B cell (primary cell): ENCODE results near the gene DRC7. TPM values are rescaled to one million over a fixed set of nuclear protein-coding genes. Genes with fewer than 3 reads are reported as not detected.

Source experiments
- ATAC-seq: fragments of 200-7000 bp; cut with Tn5 transposase; one replicate; pipeline ENCODE4 v1.10.0; 2021; ENCODE audit warnings: low read depth, mild to moderate bottlenecking, moderate number of reproducible peaks, moderate library complexity
- CTCF ChIA-PET: fragments of 350-600 bp; sonication (Branson Sonifier 250); formaldehyde crosslinking; loops from one replicate; lab custom pipeline; 2021; ENCODE audit warnings: antibody characterized with exemption, inconsistent platforms; lab: Charles Lee
- POLR2A ChIA-PET: fragments of 350-600 bp; sonication (Branson Sonifier 250); formaldehyde crosslinking; loops from one replicate; lab custom pipeline; 2021; ENCODE audit warnings: antibody characterized with exemption; lab: Charles Lee
- DNase-seq: peaks from one replicate; pipeline ENCODE4 v3.0.0; 2013
- H2AFZ ChIP-seq: 2 replicates; pipeline ENCODE4 v1.6.1; 2012; ENCODE audit warnings: mild to moderate bottlenecking, low read depth, low read length; ENCODE audit not compliant: insufficient read depth, poor library complexity, severe bottlenecking
- H3K27ac ChIP-seq, 2 donors: 1 replicate in 1 of 2; 2 replicates in 1 of 2; pipeline ENCODE4 v1.5.1; 2012 to 2013; ENCODE audit warnings: low read length in 2 of 2, mild to moderate bottlenecking in 2 of 2, moderate library complexity in 1 of 2
- H3K27me3 ChIP-seq, 4 experiments: fragments of 200-600 bp in 1 of 4; sonication (generic) in 1 of 4; replicated peaks in 1 of 4; 1 replicate in 2 of 4; 2 replicates in 2 of 4; pipeline versions ENCODE4 v1.6.1 to v1.7.0; 2013 to 2016; ENCODE audit warnings: low read length in 3 of 4, mild to moderate bottlenecking in 2 of 4, mixed read lengths in 1 of 4, moderate library complexity in 1 of 4; ENCODE audit not compliant: insufficient read depth in 4 of 4, control insufficient read depth in 3 of 4; ENCODE audit errors: control extremely low read depth in 1 of 4
- H3K36me3 ChIP-seq, 2 experiments: replicated peaks in 1 of 2; 1 replicate in 1 of 2; 2 replicates in 1 of 2; pipeline versions ENCODE4 v1.6.1 to v1.7.1; 2013; ENCODE audit warnings: low read length in 1 of 2; ENCODE audit not compliant: insufficient read depth in 2 of 2, control insufficient read depth in 1 of 2; ENCODE audit errors: control extremely low read depth in 1 of 2, extremely low read depth in 1 of 2
- H3K4me1 ChIP-seq, 2 donors: fragments of 200-600 bp in 1 of 2; sonication (generic) in 1 of 2; 1 replicate in 1 of 2; 2 replicates in 1 of 2; pipeline versions ENCODE4 v1.5.1 to v1.6.1; 2013 to 2017; ENCODE audit warnings: low read length in 2 of 2; ENCODE audit not compliant: control insufficient read depth in 2 of 2, insufficient read depth in 2 of 2
- H3K4me2 ChIP-seq: replicated peaks from 2 replicates; pipeline ENCODE3; 2012; ENCODE audit warnings: mild to moderate bottlenecking, low read depth, low read length; ENCODE audit not compliant: poor library complexity, severe bottlenecking
- H3K4me3 ChIP-seq, 5 experiments: fragments of 200-600 bp in 1 of 5; sonication (generic) in 1 of 5; 1 replicate in 3 of 5; 2 replicates in 2 of 5; pipeline versions ENCODE4 v1.5.1 to v1.7.0; 2011 to 2016; ENCODE audit warnings: low read length in 4 of 5, mild to moderate bottlenecking in 4 of 5, low read depth in 2 of 5, control low read depth in 1 of 5, moderate library complexity in 1 of 5; ENCODE audit not compliant: insufficient read depth in 1 of 5; ENCODE audit errors: control extremely low read depth in 1 of 5, extremely low read depth in 1 of 5
- H3K79me2 ChIP-seq: fragments of 200-600 bp; sonication (generic); one replicate; pipeline ENCODE4 v1.6.0; 2016; ENCODE audit warnings: low read length; ENCODE audit not compliant: control insufficient read depth, insufficient read depth
- H3K9ac ChIP-seq: fragments of 200-600 bp; sonication (generic); 2 replicates; pipeline ENCODE4 v1.6.1; 2017; ENCODE audit warnings: mild to moderate bottlenecking, low read length, moderate library complexity
- H3K9me3 ChIP-seq, 3 donors: one replicate each; pipeline versions ENCODE4 v1.6.1 to v1.7.1; 2013; ENCODE audit warnings: low read length in 2 of 3; ENCODE audit not compliant: control insufficient read depth in 2 of 3, insufficient read depth in 1 of 3; ENCODE audit errors: control extremely low read depth in 1 of 3
- H4K20me1 ChIP-seq: 2 replicates; pipeline ENCODE4 v1.6.0; 2012; ENCODE audit warnings: mild to moderate bottlenecking, low read length; ENCODE audit not compliant: insufficient read depth, control insufficient read depth, poor library complexity, severe bottlenecking
- H3K27ac Mint-ChIP-seq: one replicate; pipeline ENCODE4 v1.8.0; 2021; ENCODE audit warnings: mixed read lengths
- H3K27me3 Mint-ChIP-seq: one replicate; pipeline ENCODE4 v1.8.0; 2021; ENCODE audit warnings: mixed read lengths
- H3K4me1 Mint-ChIP-seq: one replicate; pipeline ENCODE4 v1.8.0; 2021; ENCODE audit warnings: mixed read lengths
- H3K4me3 Mint-ChIP-seq: one replicate; pipeline ENCODE4 v1.8.0; 2021; ENCODE audit warnings: mixed read lengths
- H3K9me3 Mint-ChIP-seq: one replicate; pipeline ENCODE4 v1.8.0; 2022; ENCODE audit warnings: mixed read lengths; ENCODE audit not compliant: insufficient read depth
- CTCF ChIP-seq: fragments of 200-600 bp; IDR thresholded peaks from one replicate; pipeline ENCODE4 v1.8.0; 2022; ENCODE audit warnings: antibody characterized with exemption, mild to moderate bottlenecking
- EZH2 ChIP-seq: IDR thresholded peaks from 2 replicates; pipeline ENCODE4 v1.6.1; 2012; ENCODE audit warnings: borderline replicate concordance, low read depth, mild to moderate bottlenecking, moderate library complexity, low read length; ENCODE audit not compliant: insufficient read depth, poor library complexity, severe bottlenecking
- WGBS: methylation state at CpG from one replicate; pipeline ENCODE4 v1.1.5; 2013; ENCODE audit warnings: missing lambda C conversion rate; ENCODE audit not compliant: insufficient coverage; 5-methylcytosine and 5-hydroxymethylcytosine counted together
- intact Hi-C: fragments of 100-400 bp; cut with micrococcal nuclease; formaldehyde crosslinking; loops from one replicate; pipeline ENCODE4 v1.10.0; 2022
- polyA plus RNA-seq: library from polyadenylated mRNA; depleted of rRNA; stranded (reverse); fragments of >200 nt; gene quantifications from 2 replicates; pipeline ENCODE4 v1.2.3, GENCODE V29; 2012
- total RNA-seq, 2 donors: library from RNA; stranded (reverse); fragments of 120-200 nt in 1 of 2; gene quantifications; 1 replicate in 1 of 2; 2 replicates in 1 of 2; pipeline versions ENCODE4 v1.2.3 to v1.2.4, GENCODE V29; 2013 to 2022

Gene DRC7
- total and polyA plus RNA-seq, 2 donors (not counting 1 experiment from before 2014, with no cell fraction given): 0.12 to 0.22 TPM

GRCh38 chr16:57689762-57690558 is 4.6 kb upstream of the DRC7 start:
- Histone ChIP-seq H2AFZ (peak overlapping the region; percentile 63), H3K9me3 (no peaks in the 10 kb centered on the region), H3K27me3 (no peaks in the 10 kb centered on the region), H3K4me2 (peak overlapping the region; percentile 59), H3K4me3 (peak overlapping the region in 2 of 5 experiments; percentile 16 to 21), H3K27ac (peak overlapping the region; percentile 46 to 78), H3K9ac (peak overlapping the region; percentile 23), H3K79me2 (no peaks in the 10 kb centered on the region), H3K36me3 (no peaks in the 10 kb centered on the region), H3K4me1 (peaks cover 32 to 37% of the 10 kb centered on the region in 2 donors), H4K20me1 (no peaks in the 10 kb centered on the region)
- TF ChIP-seq CTCF: no peak
- no peak for TF ChIP-seq EZH2
- ATAC-seq (peak; percentile 75), DNase-seq (peak; percentile 87)
- ChIA-PET CTCF (interaction anchor here (0.9 to 1.0 kb wide), 2 partner anchors 41 to 45 kb away, joined by 3 to 4 read pairs; partner anchors contain the start of gene KATNB1), POLR2A (interaction anchor here (1.7 kb wide), 1 partner anchor 46 kb away, joined by 4 read pairs; the partner anchor contains the start of gene KATNB1)
- Mint-ChIP-seq H3K4me3 (peak overlapping the region; percentile 66), H3K4me1 (peaks cover 24% of the 10 kb centered on the region), H3K27me3 (no peaks in the 10 kb centered on the region), H3K27ac (peak overlapping the region; percentile 91), H3K9me3 (no peaks in the 10 kb centered on the region)
- WGBS: 16% methylated on average over 10 of the region's 13 CpGs
- intact Hi-C loops: no loop called here
